H54 (cell line): ENCODE results near the gene DPP3.

Experiments
- DNase-seq: peaks from one replicate; pipeline ENCODE4 v3.0.0; 2011; ENCODE audit warnings: low spot score, mixed read lengths; ENCODE audit not compliant: insufficient read length
- FAIRE-seq: peaks from 3 replicates; lab custom pipeline; 2011; peaks lifted over from hg19 to GRCh38; lab: Jason Lieb, UNC
- POLR2A ChIP-seq: IDR thresholded peaks from 2 replicates; pipeline ENCODE4 v1.6.1; 2011; ENCODE audit warnings: low read depth, mild to moderate bottlenecking, low read length

DPP3 gene

GRCh38 chr11:66469441-66469840 is 10.8 kb upstream of the DPP3 start:
- FAIRE-seq (no peak), DNase-seq (no peak)
- TF ChIP-seq POLR2A = no peak

GRCh38 chr11:66470015-66470414 is 10.2 kb upstream of the DPP3 start:
- FAIRE-seq (no peak), DNase-seq (no peak)
- no peak for TF ChIP-seq POLR2A

- FAIRE-seq (no peak), DNase-seq (no peak)
- no peak for TF ChIP-seq POLR2A
Measured at GRCh38 chr11:66471142-66471541, 9.1 kb upstream of the DPP3 start.

GRCh38 chr11:66472054-66472453 is 8.2 kb upstream of the DPP3 start:
- TF ChIP-seq POLR2A = no peak
- DNase-seq (no peak), FAIRE-seq (no peak)

GRCh38 chr11:66473167-66473566 is 7.1 kb upstream of the DPP3 start:
- DNase-seq = no peak
- FAIRE-seq = no peak

GRCh38 chr11:66473608-66474515 is 6.4 kb upstream of the DPP3 start:
- FAIRE-seq (no peak), DNase-seq (no peak)
- no peak for TF ChIP-seq POLR2A

More at GRCh38 chr11:66473167-66473566, 7.1 kb upstream of the DPP3 start:
- no peak for TF ChIP-seq POLR2A

GRCh38 chr11:66475349-66476172 is 4.7 kb upstream of the DPP3 start:
- FAIRE-seq (no peak), DNase-seq (no peak)
- TF ChIP-seq POLR2A = no peak

GRCh38 chr11:66476173-66476840 is 3.9 kb upstream of the DPP3 start:
- FAIRE-seq = no peak
- DNase-seq = no peak
- TF ChIP-seq POLR2A = no peak

- DNase-seq (no peak), FAIRE-seq (no peak)
- no peak for TF ChIP-seq POLR2A
Measured at GRCh38 chr11:66476841-66477251, 3.4 kb upstream of the DPP3 start.

GRCh38 chr11:66477263-66478201 is 2.7 kb upstream of the DPP3 start:
- no peak for TF ChIP-seq POLR2A
- DNase-seq (no peak), FAIRE-seq (no peak)

GRCh38 chr11:66478729-66479393 is 1.4 kb upstream of the DPP3 start:
- FAIRE-seq (no peak), DNase-seq (no peak)
- no peak for TF ChIP-seq POLR2A

- DNase-seq = peak; percentile 78
- no peak for TF ChIP-seq POLR2A
- FAIRE-seq = no peak
Measured at GRCh38 chr11:66479394-66480116, 679 bp upstream of the DPP3 start.
